Measurements from ENCODE around the gene CCNB1IP1.

The CCNB1IP1 gene

GRCh38 chr14:20328705-20329104 lies 4.4 kb downstream of the CCNB1IP1 start:
- Histone ChIP-seq H3K4me1 (ENCODE audit: insufficient read depth, poor library complexity, severe bottlenecking) (peaks cover 32% of the 10 kb centered on the region), H3K27me3 (ENCODE audit: insufficient read depth, poor library complexity, severe bottlenecking) (no peaks in the 10 kb centered on the region), H3K9me3 (ENCODE audit: severe bottlenecking) (no peaks in the 10 kb centered on the region), H3K4me3 (ENCODE audit: severe bottlenecking) (no peak overlapping the region), H3K36me3 (ENCODE audit: low read depth) (peaks cover 78% of the 10 kb centered on the region), H3K27ac (ENCODE audit: poor library complexity, severe bottlenecking) (peak overlapping the region; percentile 30)
- DNase-seq (ENCODE audit: low spot score) (no peak), ATAC-seq (ENCODE audit: low read depth) (no peak)
- no peak for TF ChIP-seq CTCF (IDR thresholded peaks at IDR 0.05; ENCODE audit: poor library complexity, severe bottlenecking)

DNA sequence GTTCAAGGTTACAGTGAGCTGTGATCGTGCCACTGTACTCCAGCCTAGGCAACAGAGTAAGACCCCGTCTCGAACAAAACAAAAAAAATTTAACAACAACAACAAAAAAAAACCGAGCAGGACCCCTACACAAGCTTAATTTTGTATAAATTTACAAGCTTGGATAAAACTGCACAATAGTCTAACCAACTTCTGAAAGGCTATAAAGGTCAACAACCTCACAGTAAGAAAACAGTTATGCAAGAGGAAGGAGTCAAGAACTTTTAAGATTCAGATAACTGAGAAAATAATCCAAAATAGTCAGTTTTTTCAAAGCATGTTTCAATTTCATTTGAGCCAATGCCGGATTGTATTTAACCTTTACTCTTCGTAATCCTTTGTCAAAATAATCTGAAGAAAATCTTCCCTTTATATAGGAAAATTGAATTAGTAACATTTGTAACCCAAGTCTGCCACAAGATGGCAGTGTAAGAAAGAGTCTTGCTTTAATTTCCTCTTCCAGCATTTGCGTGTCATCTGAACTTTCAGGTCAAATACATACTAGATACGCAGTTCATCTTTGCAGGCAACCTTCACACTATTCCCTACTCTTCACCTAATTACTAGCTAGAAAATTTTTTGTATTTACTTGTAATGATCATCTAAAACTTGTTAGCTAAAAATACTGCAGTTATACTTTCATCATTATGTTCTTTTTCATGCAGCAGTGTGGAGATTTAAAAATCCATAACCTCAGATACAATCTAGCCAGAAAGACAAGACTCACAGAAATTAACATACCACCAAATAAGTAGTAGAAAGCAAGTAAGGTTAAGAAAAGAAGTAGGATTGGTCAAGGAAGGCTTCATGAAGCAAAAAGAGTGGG lies 5.8 kb downstream of the CCNB1IP1 start:
- no peak for DNase-seq (ENCODE audit: low spot score)
- peak overlapping the region; percentile 30 for H3K27ac ChIP-seq (ENCODE audit: poor library complexity, severe bottlenecking)

GRCh38 chr14:20317720-20318119 lies 15.4 kb downstream of the CCNB1IP1 start:
- H3K4me3 ChIP-seq (ENCODE audit: severe bottlenecking), result no peak overlapping the region
- ATAC-seq (ENCODE audit: low read depth), result no peak

More for the DNA sequence above, 5.8 kb downstream of the CCNB1IP1 start:
- peaks cover 29% of the 10 kb centered on the region for H3K4me1 ChIP-seq (ENCODE audit: insufficient read depth, poor library complexity, severe bottlenecking)
- no peaks in the 10 kb centered on the region for H3K9me3 ChIP-seq (ENCODE audit: severe bottlenecking)
- peak; percentile 97 for TF ChIP-seq CTCF (IDR thresholded peaks at IDR 0.05; ENCODE audit: poor library complexity, severe bottlenecking)
- peaks cover 89% of the 10 kb centered on the region for H3K36me3 ChIP-seq (ENCODE audit: low read depth)
- no peak overlapping the region for H3K4me3 ChIP-seq (ENCODE audit: severe bottlenecking)
- H3K27me3 ChIP-seq (ENCODE audit: insufficient read depth, poor library complexity, severe bottlenecking), result no peaks in the 10 kb centered on the region
- ATAC-seq (ENCODE audit: low read depth), result peak; percentile 63; the same call in 2 of the 3 replicates

DNA sequence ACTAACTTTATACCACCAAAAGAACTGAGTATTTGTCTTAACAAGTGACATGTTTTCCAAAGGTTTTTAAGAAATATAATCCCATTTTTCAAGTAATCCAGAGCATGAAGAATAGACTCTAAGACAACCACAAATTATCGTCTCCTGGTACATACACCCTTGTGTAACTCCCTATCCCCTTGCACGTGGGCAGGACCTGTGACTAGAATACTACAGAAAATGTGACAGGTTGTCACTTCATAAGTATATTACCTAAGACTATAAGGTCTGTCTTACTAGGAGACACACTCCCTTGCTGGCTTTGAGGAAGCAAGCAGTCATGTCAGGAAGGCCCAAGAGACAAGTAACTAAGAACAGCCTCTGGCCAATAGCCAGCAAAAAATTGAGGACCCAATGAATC lies 19.1 kb downstream of the CCNB1IP1 start:
- no peaks in the 10 kb centered on the region for H3K4me1 ChIP-seq (ENCODE audit: insufficient read depth, poor library complexity, severe bottlenecking)
- H3K4me3 ChIP-seq (ENCODE audit: severe bottlenecking), result no peak overlapping the region
- no peaks in the 10 kb centered on the region for H3K27me3 ChIP-seq (ENCODE audit: insufficient read depth, poor library complexity, severe bottlenecking)
- DNase-seq (ENCODE audit: low spot score) (no peak), ATAC-seq (ENCODE audit: low read depth) (no peak)
- no peak overlapping the region for H3K27ac ChIP-seq (ENCODE audit: poor library complexity, severe bottlenecking)
- H3K9me3 ChIP-seq (ENCODE audit: severe bottlenecking), result no peaks in the 10 kb centered on the region
- peaks cover 76% of the 10 kb centered on the region for H3K36me3 ChIP-seq (ENCODE audit: low read depth)
- no peak for TF ChIP-seq CTCF (IDR thresholded peaks at IDR 0.05; ENCODE audit: poor library complexity, severe bottlenecking)

More at GRCh38 chr14:20317720-20318119, 15.4 kb downstream of the CCNB1IP1 start:
- no peak for DNase-seq (ENCODE audit: low spot score)
- no peaks in the 10 kb centered on the region for H3K9me3 ChIP-seq (ENCODE audit: severe bottlenecking)
- H3K4me1 ChIP-seq (ENCODE audit: insufficient read depth, poor library complexity, severe bottlenecking), result no peaks in the 10 kb centered on the region
- H3K27me3 ChIP-seq (ENCODE audit: insufficient read depth, poor library complexity, severe bottlenecking), result no peaks in the 10 kb centered on the region
- no peak for TF ChIP-seq CTCF (IDR thresholded peaks at IDR 0.05; ENCODE audit: poor library complexity, severe bottlenecking)
- H3K36me3 ChIP-seq (ENCODE audit: low read depth), result peaks cover 96% of the 10 kb centered on the region
- H3K27ac ChIP-seq (ENCODE audit: poor library complexity, severe bottlenecking), result no peak overlapping the region

GRCh38 chr14:20306079-20306423 lies 27.0 kb downstream of the CCNB1IP1 start:
- H3K27me3 ChIP-seq (ENCODE audit: insufficient read depth, poor library complexity, severe bottlenecking), result no peaks in the 10 kb centered on the region
- H3K4me1 ChIP-seq (ENCODE audit: insufficient read depth, poor library complexity, severe bottlenecking), result peaks cover 9% of the 10 kb centered on the region
- no peaks in the 10 kb centered on the region for H3K9me3 ChIP-seq (ENCODE audit: severe bottlenecking)
- ATAC-seq (ENCODE audit: low read depth) (peak; percentile 3; the same call in 1 of the 3 replicates), DNase-seq (ENCODE audit: low spot score) (no peak)
- no peak overlapping the region for H3K27ac ChIP-seq (ENCODE audit: poor library complexity, severe bottlenecking)
- H3K4me3 ChIP-seq (ENCODE audit: severe bottlenecking), result peak overlapping the region; percentile 51
- peaks cover 3% of the 10 kb centered on the region for H3K36me3 ChIP-seq (ENCODE audit: low read depth)
- peak; percentile 84 for TF ChIP-seq CTCF (IDR thresholded peaks at IDR 0.05; ENCODE audit: poor library complexity, severe bottlenecking)

Measured in RWPE2 (cell line).